GM12874 (cell line): ENCODE results near the gene OR6N1.

Experiments used
- CTCF ChIP-seq: IDR thresholded peaks from 2 replicates; pipeline ENCODE4 v1.5.1; 2011; ENCODE audit warnings: low read depth, mild to moderate bottlenecking, control low read depth, low read length, moderate library complexity; ENCODE audit not compliant: insufficient read depth

OR6N1 gene

GRCh38 chr1:158801396-158801795, 29.4 kb upstream of the OR6N1 start:
- no peak for TF ChIP-seq CTCF

- TF ChIP-seq CTCF, result no peak
These were observed 28.5 kb upstream of the OR6N1 start for GRCh38 chr1:158800526-158800925.

- no peak for TF ChIP-seq CTCF
These were observed 27.7 kb upstream of the OR6N1 start for GRCh38 chr1:158799689-158800088.

- TF ChIP-seq CTCF, result no peak
These were observed 26.5 kb upstream of the OR6N1 start for GRCh38 chr1:158798531-158798930.

- no peak for TF ChIP-seq CTCF
These were observed 22.3 kb upstream of the OR6N1 start for GRCh38 chr1:158794247-158794646.

GRCh38 chr1:158793604-158794003, 21.6 kb upstream of the OR6N1 start:
- TF ChIP-seq CTCF, result peak; percentile 55; the same call in 1 of the 2 replicates

- TF ChIP-seq CTCF, result no peak
These were observed 9.1 kb upstream of the OR6N1 start, which contains the start of gene OR6N2 for GRCh38 chr1:158781104-158781503. OR6N2 (minus strand) TSS chr1:158781204; CDS start chr1:158777635, 3,569 bp downstream.

- TF ChIP-seq CTCF, result no peak
These were observed 17.6 kb downstream of the OR6N1 start, which contains the start of gene OR6K6 for GRCh38 chr1:158754420-158754819. OR6K6 (plus strand) TSS chr1:158754720; CDS start chr1:158754888, 168 bp downstream.
